Motor neuron (in vitro differentiated cells): ENCODE results near the gene ADCY5. TPM values are rescaled to one million over a fixed set of nuclear protein-coding genes. Genes with fewer than 3 reads are reported as not detected.

ENCODE experiments used
- ATAC-seq, 8 experiments: fragments of 200-7000 bp; cut with Tn5 transposase; replicated peaks in 6 of 8; 2 replicates each; pipeline ENCODE4 v1.8.0; 2021; ENCODE audit warnings: mild to moderate bottlenecking in 8 of 8, moderate library complexity in 8 of 8
- H3K27ac ChIP-seq, 2 donors: fragments of 250-450 bp; sonication (Bioruptor Pico); 2 replicates each; pipeline ENCODE4 v1.9.0; 2021; ENCODE audit warnings: antibody characterized with exemption in 2 of 2, mild to moderate bottlenecking in 2 of 2, moderate library complexity in 1 of 2
- H3K4me1 ChIP-seq, 2 donors: fragments of 250-450 bp; sonication (Bioruptor Pico); replicated peaks in 1 of 2; 2 replicates each; pipeline ENCODE4 v1.6.1; 2021; ENCODE audit warnings: antibody characterized with exemption in 2 of 2, mild to moderate bottlenecking in 2 of 2, moderate library complexity in 1 of 2
- H3K4me3 ChIP-seq, 5 donors: fragments of 250-450 bp; sonication (Bioruptor Pico); 2 replicates each; pipeline ENCODE4 v1.9.0; 2021; ENCODE audit warnings: antibody characterized with exemption in 5 of 5, mild to moderate bottlenecking in 5 of 5, moderate library complexity in 4 of 5
- WGBS, 10 experiments: fragments of 450-650 bp; shearing (Covaris generic); methylation state at CpG; one replicate each; pipeline ENCODE4 v1.0.0; 2022; 5-methylcytosine and 5-hydroxymethylcytosine counted together
- in situ Hi-C, 9 experiments: fragments of 400-800 bp; cut with MboI; loops; one replicate each; pipeline ENCODE4 v1.15.0; 2021; ENCODE audit warnings: low sequenced_read_pairs in 9 of 9, low pct_unique_long_range_greater_than_20kb in 2 of 9; ENCODE audit not compliant: unreplicated experiment in 9 of 9
- total RNA-seq, 8 experiments: library from RNA; unstranded; fragments of 300-600 nt; gene quantifications; 2 replicates each; pipeline versions ENCODE4 v1.2.3 to v1.2.4, GENCODE V29; 2022

ADCY5 gene
- total RNA-seq, 8 experiments from 2014 or later, result 0.49 to 14.4 (median 8.2) TPM

DNA sequence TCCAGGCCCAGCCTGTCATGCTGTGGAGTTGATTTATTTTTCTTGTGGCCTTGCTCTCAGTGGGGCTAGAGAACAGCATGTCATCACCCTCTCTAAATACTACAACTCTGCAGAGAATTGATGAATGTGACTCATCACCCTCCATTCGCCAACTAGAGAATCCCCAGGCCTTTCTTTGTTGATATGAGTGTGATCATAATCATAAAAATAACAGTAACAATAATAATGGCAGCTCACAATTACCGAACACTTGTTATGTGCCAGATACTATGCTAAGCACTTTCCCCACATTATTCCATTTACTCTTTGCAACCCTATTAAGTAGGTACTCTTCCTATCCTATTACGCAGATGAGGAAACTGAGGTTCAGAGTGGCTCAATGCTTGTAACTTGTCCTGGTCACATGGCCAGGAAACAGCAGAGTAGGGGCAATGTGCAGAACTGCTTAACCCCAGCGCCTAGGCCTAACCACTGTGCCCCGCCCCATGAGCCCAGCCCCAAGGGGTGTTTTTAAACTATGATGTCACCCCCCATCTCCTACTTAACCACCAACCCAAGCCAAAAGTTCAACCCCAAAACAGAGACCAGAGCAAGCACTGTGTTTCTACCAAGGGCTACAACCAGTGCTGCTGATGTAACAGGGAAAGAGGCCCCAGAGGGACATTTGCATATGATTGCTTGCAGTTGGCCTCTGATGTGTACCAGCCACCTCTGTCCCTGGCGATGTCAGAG lies 104.5 kb downstream of the ADCY5 start:
- peak; percentile 19 to 84 (median 76) for ATAC-seq
- WGBS, 10 experiments, result 33 to 76% (median 54%) methylated on average over 3 to 4 of the region's 6 CpGs; no CpG with 5 or more reads in 5 of the 10 experiments
- Histone ChIP-seq H3K27ac (peak overlapping the region; percentile 85 to 96), H3K4me1 (peaks cover 31 to 53% of the 10 kb centered on the region in 2 donors), H3K4me3 (no peak overlapping the region)
- in situ Hi-C loops, result loop anchor here in 4 of 9 experiments (25.0 kb wide), 3 partner anchors 118 to 218 kb away; no protein-coding TSS in a partner anchor

DNA sequence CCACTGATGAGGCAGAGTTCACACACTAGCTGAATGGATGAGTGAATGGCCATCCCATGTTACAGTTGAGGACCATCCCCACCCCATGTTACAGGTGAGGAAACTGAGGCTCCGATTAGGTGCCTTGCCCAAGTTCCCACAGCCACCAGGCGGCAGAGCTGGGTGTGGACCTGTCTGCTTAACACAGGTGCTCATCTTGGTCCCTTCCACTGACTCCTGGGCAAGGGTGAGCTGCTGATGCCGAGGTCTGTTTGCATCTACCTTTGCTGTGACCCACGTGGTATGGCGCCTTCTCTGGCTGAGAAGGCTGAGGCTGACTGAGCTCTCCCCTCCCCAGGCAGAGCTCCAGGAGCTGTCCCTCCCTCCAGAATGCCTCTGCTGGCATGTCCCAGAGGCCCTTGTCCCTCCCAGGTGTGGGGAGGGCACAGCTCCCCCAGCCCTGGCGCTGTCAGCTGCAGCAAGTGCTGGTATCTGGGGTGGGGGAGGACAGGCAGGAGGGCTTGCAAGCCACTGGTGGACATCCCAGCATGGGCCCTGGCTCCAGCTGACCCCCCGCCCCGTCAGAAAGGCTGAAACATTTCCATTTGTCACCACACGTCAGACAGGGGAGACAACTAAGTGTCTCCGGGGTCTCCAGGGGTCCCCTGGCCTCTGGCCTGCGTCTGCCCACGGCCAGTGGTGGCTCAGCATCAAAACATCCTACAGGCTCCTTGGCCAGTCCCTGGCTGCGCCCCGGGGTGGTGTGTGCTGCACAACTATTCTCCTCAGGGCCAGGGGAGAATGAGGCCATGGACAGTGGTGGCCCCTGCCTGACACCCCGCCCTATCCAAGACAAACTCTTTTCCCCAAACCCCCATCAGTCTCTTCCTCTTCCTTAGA lies 105.4 kb downstream of the ADCY5 start:
- Histone ChIP-seq H3K4me1 (peaks cover 31 to 56% of the 10 kb centered on the region in 2 donors), H3K27ac (peak overlapping the region; percentile 65 to 96), H3K4me3 (no peak overlapping the region)
- 14 to 80% (median 53%) methylated on average over 1 to 4 of the region's 15 CpGs; no CpG with 5 or more reads in 7 of the 10 experiments for WGBS, 10 experiments
- ATAC-seq, result peak in 5 of 8 experiments; percentile 22 to 51 (median 46)
- in situ Hi-C loops, result loop anchor here in 4 of 9 experiments (25.0 kb wide), 3 partner anchors 119 to 219 kb away; no protein-coding TSS in a partner anchor

DNA sequence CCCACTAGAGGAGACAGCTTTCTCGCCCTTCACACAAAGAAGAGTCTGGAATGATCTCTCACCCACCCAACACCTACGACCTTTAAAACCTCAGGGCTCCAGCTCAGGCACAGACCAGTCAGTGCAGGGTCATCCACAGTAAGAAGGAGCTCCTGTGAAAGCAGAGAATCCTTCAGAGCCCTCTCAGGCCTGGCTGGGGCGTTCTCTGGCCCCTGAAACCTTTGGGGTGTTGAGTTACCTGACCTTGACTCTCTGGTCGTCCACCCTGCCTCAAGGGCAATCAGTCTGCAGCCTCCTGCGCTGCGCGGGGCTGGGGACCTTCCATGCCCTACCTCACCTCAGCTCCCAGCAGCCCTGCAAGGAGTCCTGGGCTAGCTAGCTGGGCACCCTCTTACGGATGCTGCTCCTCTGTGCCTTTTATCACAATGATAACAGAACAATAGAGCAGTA lies 106.2 kb downstream of the ADCY5 start:
- H3K27ac ChIP-seq, result peak overlapping the region; percentile 65 to 96
- no peak for ATAC-seq
- H3K4me1 ChIP-seq, result peaks cover 31 to 59% of the 10 kb centered on the region in 2 donors
- WGBS, 10 experiments, result 27 to 100% (median 91%) methylated on average over 1 to 5 of the region's 8 CpGs; no CpG with 5 or more reads in 4 of the 10 experiments
- in situ Hi-C loops, result loop anchor here in 4 of 9 experiments (25.0 kb wide), 3 partner anchors 120 to 220 kb away; no protein-coding TSS in a partner anchor
- no peak overlapping the region for H3K4me3 ChIP-seq

GRCh38 chr3:123341871-123342630 lies 106.8 kb downstream of the ADCY5 start:
- in situ Hi-C loops, result loop anchor here in 4 of 9 experiments (25.0 kb wide), 3 partner anchors 120 to 220 kb away; no protein-coding TSS in a partner anchor
- ATAC-seq, result no peak
- Histone ChIP-seq H3K4me3 (no peak overlapping the region), H3K27ac (peak overlapping the region in 1 of 2 donors; percentile 65), H3K4me1 (peaks cover 31 to 58% of the 10 kb centered on the region in 2 donors)
- 53 to 100% (median 80%) methylated on average over 1 to 7 of the region's 16 CpGs; no CpG with 5 or more reads in 1 of the 10 experiments for WGBS, 10 experiments

GRCh38 chr3:123340336-123340735 lies 108.6 kb downstream of the ADCY5 start:
- 41 to 100% (median 85%) methylated on average over 1 to 4 of the region's 4 CpGs for WGBS, 10 experiments
- no peak overlapping the region for H3K4me3 ChIP-seq
- in situ Hi-C loops, result loop anchor here in 4 of 9 experiments (25.0 kb wide), 3 partner anchors 122 to 222 kb away; no protein-coding TSS in a partner anchor
- no peak overlapping the region for H3K27ac ChIP-seq
- ATAC-seq, result no peak
- peaks cover 28 to 40% of the 10 kb centered on the region in 2 donors for H3K4me1 ChIP-seq

DNA sequence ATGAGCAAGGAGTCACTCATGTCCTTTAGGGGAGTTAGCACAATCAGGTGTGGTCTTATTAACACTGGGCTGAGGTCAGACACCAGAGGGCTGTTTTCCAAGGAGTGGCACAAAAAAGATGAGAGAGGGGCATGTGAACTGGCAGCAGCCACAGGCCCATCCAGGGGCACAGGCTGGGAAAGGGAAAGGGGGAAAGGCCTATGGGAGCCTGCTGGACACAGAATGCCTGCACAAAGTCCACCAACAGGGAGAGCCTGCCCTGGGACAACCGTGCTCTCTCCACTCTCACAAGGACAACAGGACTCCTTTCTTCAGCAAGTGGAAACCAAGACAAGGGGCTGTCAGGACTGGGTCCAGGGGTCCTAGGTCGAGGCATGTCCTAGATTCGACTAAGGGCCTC lies 109.6 kb downstream of the ADCY5 start:
- peaks cover 18 to 30% of the 10 kb centered on the region in 2 donors for H3K4me1 ChIP-seq
- H3K4me3 ChIP-seq, result no peak overlapping the region
- in situ Hi-C loops, result loop anchor here in 5 of 9 experiments (10.0 to 25.0 kb wide), 4 partner anchors 123 to 223 kb away; no protein-coding TSS in a partner anchor
- H3K27ac ChIP-seq, result no peak overlapping the region
- no CpG with 5 or more reads among the region's 3 CpGs for WGBS, 10 experiments
- ATAC-seq, result no peak

DNA sequence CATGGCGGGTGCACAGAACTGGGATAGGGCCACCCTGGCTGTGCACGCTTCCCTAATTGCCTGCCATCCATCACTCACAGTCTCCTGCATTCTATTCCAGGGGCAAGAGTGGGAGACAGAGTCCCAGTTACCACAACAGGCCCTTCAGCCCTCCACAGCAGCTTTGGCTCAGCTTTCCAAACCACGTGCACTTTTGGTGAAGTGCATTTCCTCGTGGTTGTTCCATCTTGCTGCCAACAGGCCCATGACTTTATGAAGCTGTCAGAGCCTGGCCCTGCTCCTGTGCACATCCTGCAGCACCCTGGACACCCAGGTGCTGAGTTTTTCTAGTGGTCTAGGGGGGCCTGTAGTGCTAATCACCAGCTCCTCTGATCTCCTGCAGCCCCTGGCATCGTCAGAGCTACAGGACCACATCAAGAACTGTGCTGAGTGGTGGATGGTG lies 110.2 kb downstream of the ADCY5 start:
- Histone ChIP-seq H3K27ac (no peak overlapping the region), H3K4me1 (peaks cover 11 to 23% of the 10 kb centered on the region in 2 donors), H3K4me3 (no peak overlapping the region)
- WGBS, 10 experiments, result 40 to 100% (median 90%) methylated on average over 1 to 2 of the region's 5 CpGs; no CpG with 5 or more reads in 7 of the 10 experiments
- in situ Hi-C loops, result loop anchor here in 5 of 9 experiments (10.0 to 25.0 kb wide), 4 partner anchors 124 to 224 kb away; no protein-coding TSS in a partner anchor
- peak in 4 of 8 experiments; percentile 9 to 31 (median 16) for ATAC-seq

DNA sequence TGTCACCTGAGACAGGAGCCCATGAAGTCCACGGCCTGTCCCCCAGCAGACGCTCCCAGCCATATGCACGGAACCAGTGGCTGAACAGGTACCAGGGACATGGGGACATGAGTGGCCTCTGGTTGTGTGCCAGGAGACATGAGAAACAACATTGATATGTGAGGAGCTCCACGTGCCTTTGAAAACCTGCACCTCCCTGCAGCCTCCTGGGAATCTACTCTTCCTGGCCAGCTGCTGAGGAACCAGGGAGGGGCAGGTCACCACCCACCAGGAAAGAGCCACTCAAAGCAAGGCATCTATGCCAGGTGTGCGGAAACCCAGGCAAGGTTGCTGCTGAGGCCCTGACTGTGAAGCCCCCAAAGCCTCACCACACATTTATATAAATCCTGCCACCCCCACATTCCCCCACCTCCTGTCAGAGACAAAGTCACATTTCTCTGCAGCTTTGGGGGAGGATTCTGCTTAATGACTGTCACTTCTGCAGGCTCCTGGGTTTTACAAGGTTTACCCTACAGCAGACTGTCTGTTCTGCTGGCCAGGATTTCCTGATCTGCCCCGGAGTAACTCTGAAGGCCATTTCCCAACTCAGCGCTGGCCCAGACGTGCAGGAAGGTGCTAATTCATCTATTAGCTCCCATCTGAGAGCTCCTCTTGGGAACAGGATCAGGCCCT lies 110.8 kb downstream of the ADCY5 start:
- 20 to 87% (median 58%) methylated on average over 1 to 3 of the region's 8 CpGs; no CpG with 5 or more reads in 6 of the 10 experiments for WGBS, 10 experiments
- Histone ChIP-seq H3K4me1 (peaks cover 6 to 18% of the 10 kb centered on the region in 2 donors), H3K4me3 (no peak overlapping the region), H3K27ac (no peak overlapping the region)
- no peak for ATAC-seq
- in situ Hi-C loops, result loop anchor here in 5 of 9 experiments (10.0 to 25.0 kb wide), 4 partner anchors 124 to 224 kb away; no protein-coding TSS in a partner anchor

GRCh38 chr3:123337226-123337625 lies 111.7 kb downstream of the ADCY5 start:
- Histone ChIP-seq H3K4me1 (peaks cover 0 to 9% of the 10 kb centered on the region in 2 donors), H3K27ac (no peak overlapping the region), H3K4me3 (no peak overlapping the region)
- in situ Hi-C loops, result loop anchor here in 5 of 9 experiments (10.0 to 25.0 kb wide), 4 partner anchors 125 to 225 kb away; no protein-coding TSS in a partner anchor
- no peak for ATAC-seq
- 70 to 100% (median 80%) methylated on average over 1 to 9 of the region's 11 CpGs; no CpG with 5 or more reads in 3 of the 10 experiments for WGBS, 10 experiments

DNA sequence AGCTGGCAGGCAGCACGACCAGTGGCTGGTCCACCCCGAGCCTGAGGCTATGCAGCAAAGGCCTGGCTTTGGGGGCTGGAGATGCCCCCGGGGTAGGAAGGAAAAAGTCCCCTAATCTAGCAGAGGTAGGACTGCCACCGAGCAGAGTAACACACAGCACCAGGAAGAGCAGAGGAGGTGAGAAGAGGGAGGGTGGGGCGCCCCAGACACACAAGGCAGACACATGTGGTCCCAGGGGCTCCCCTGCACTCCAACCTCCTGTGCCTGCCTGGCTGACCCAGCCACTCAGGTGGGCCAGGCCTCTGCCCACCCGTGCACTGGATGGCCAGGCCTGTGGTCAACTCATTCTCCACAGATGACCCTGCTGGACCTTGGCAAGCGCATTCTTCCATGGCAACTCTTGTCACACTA lies 112.4 kb downstream of the ADCY5 start:
- peaks cover 0 to 6% of the 10 kb centered on the region in 2 donors for H3K4me1 ChIP-seq
- no peak for ATAC-seq
- 33 to 100% (median 82%) methylated on average over 1 to 3 of the region's 7 CpGs; no CpG with 5 or more reads in 4 of the 10 experiments for WGBS, 10 experiments
- H3K4me3 ChIP-seq, result no peak overlapping the region
- H3K27ac ChIP-seq, result no peak overlapping the region
- in situ Hi-C loops, result loop anchor here in 5 of 9 experiments (10.0 to 25.0 kb wide), 4 partner anchors 126 to 226 kb away; no protein-coding TSS in a partner anchor

DNA sequence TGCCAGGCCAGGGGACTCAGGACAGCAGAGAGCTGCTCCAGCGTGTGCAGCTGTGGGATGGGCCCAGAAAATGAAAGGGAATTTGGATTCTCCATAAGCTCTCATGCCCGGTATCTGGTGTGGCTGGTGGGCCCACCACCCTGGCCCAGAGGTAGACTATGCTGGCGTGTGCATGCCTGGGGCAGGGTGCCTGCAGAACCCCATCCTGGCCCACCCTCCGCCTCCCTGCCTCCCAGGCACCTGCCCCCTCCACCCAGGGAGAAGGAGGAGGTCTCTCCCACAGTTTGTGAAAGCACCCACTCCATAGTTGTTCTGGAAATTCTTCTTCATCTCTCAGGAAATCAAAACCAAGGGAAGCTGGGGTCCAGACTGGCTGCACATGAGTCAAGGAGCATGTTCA lies 112.9 kb downstream of the ADCY5 start:
- WGBS, 10 experiments, result 0 to 80% (median 60%) methylated on average over 1 to 2 of the region's 4 CpGs; no CpG with 5 or more reads in 5 of the 10 experiments
- in situ Hi-C loops, result loop anchor here in 5 of 9 experiments (10.0 to 25.0 kb wide), 4 partner anchors 126 to 226 kb away; no protein-coding TSS in a partner anchor
- ATAC-seq, result no peak
- Histone ChIP-seq H3K4me3 (no peak overlapping the region), H3K27ac (no peak overlapping the region), H3K4me1 (peaks cover 0 to 6% of the 10 kb centered on the region in 2 donors)
